Middle frontal gyrus (tissue), 1 donor: Measurements from ENCODE around the gene RPH3AL.

Experiments used
- DNase-seq: peaks from one replicate; pipeline ENCODE4 v3.0.0-alpha.2; 2015; ENCODE audit warnings: low spot score; ENCODE audit errors: extremely low spot score

RPH3AL gene

GRCh38 chr17:352421-353212 is at the start of gene RPH3AL:
Gene RPH3AL, minus strand, starts transcription at chr17:352807. Its CDS starts 25,264 bp downstream, at chr17:327543.
- DNase-seq: no peak

GRCh38 chr17:400257-400656 is 47.6 kb upstream of the RPH3AL start:
- no peak for DNase-seq

- DNase-seq: no peak
Observed at GRCh38 chr17:396788-397187, 44.2 kb upstream of the RPH3AL start.

- DNase-seq: no peak
Observed at GRCh38 chr17:395974-396373, 43.4 kb upstream of the RPH3AL start.

- DNase-seq: no peak
Observed at GRCh38 chr17:395179-395578, 42.6 kb upstream of the RPH3AL start.

GRCh38 chr17:394718-395095 is 42.1 kb upstream of the RPH3AL start:
- DNase-seq: no peak

GRCh38 chr17:393806-394717 is 41.5 kb upstream of the RPH3AL start:
- no peak for DNase-seq

GRCh38 chr17:391850-392249 is 39.2 kb upstream of the RPH3AL start:
- DNase-seq: no peak

- no peak for DNase-seq
Observed at GRCh38 chr17:390025-390424, 37.4 kb upstream of the RPH3AL start.

- DNase-seq: no peak
Observed at GRCh38 chr17:388087-388486, 35.5 kb upstream of the RPH3AL start.

GRCh38 chr17:386141-386876 is 33.7 kb upstream of the RPH3AL start:
- DNase-seq: no peak

- no peak for DNase-seq
Observed at GRCh38 chr17:385836-386140, 33.2 kb upstream of the RPH3AL start.

GRCh38 chr17:385178-385835 is 32.7 kb upstream of the RPH3AL start:
- no peak for DNase-seq

GRCh38 chr17:384622-385177 is 32.1 kb upstream of the RPH3AL start:
- DNase-seq: no peak

GRCh38 chr17:383771-384621 is 31.4 kb upstream of the RPH3AL start:
- no peak for DNase-seq

GRCh38 chr17:382644-383533 is 30.3 kb upstream of the RPH3AL start:
- peak; percentile 39 for DNase-seq

GRCh38 chr17:381941-382643 is 29.5 kb upstream of the RPH3AL start:
- DNase-seq: no peak

GRCh38 chr17:381516-381915 is 28.9 kb upstream of the RPH3AL start:
- DNase-seq: no peak
